Endothelial cell of umbilical vein (primary cell): ENCODE measurements around the gene KCTD7. TPM values are rescaled to one million over a fixed set of nuclear protein-coding genes. Genes with fewer than 3 reads are reported as not detected.
"Not testable (repeated sequence)": the region's sequence is repeated elsewhere in the genome, so short reads cannot be mapped to it uniquely, and the experiment has no call there.

Experiments used
- BruUV-seq: library from RNA; stranded (reverse); fragments of 400-500 nt; replicated peaks from 2 replicates; lab custom pipeline; 2021; lab: Mats Ljungman, UMichigan
- CTCF ChIA-PET: fragments of 300-600, 350-600 bp; sonication (Branson Sonifier 250); formaldehyde crosslinking; loops from one replicate; lab custom pipeline; 2021; ENCODE audit warnings: antibody characterized with exemption, inconsistent platforms; lab: Charles Lee
- POLR2A ChIA-PET: fragments of 300-600, 350-600 bp; sonication (Branson Sonifier 250); formaldehyde crosslinking; loops from one replicate; lab custom pipeline; 2021; ENCODE audit warnings: antibody characterized with exemption, inconsistent platforms; lab: Charles Lee
- DNase-seq: peaks from one replicate; pipeline ENCODE4 v3.0.0-alpha.2; 2011; ENCODE audit warnings: low read depth, low spot score
- FAIRE-seq: peaks from 2 replicates; lab custom pipeline; 2011; peaks lifted over from hg19 to GRCh38; lab: Jason Lieb, UNC
- H2AFZ ChIP-seq: 2 replicates; pipeline ENCODE4 v1.6.0; 2012; ENCODE audit warnings: low read depth, low read length, control low read depth, inconsistent platforms
- H3K27ac ChIP-seq: 2 replicates; pipeline ENCODE4 v1.5.1; 2011; ENCODE audit warnings: low read depth, mild to moderate bottlenecking, control low read depth, low read length, moderate library complexity; ENCODE audit not compliant: insufficient read depth
- H3K27me3 ChIP-seq, 2 experiments: 2 replicates each; pipeline versions ENCODE4 v1.6.0 to v1.6.1; 2011; ENCODE audit warnings: low read length in 2 of 2, mixed read lengths in 1 of 2; ENCODE audit not compliant: control insufficient read depth in 2 of 2, insufficient read depth in 2 of 2
- H3K36me3 ChIP-seq, 2 experiments: 2 replicates in 1 of 2; 3 replicates in 1 of 2; pipeline ENCODE4 v1.5.1; 2011; ENCODE audit warnings: low read length in 2 of 2, mild to moderate bottlenecking in 1 of 2, moderate library complexity in 1 of 2; ENCODE audit not compliant: control insufficient read depth in 2 of 2, insufficient read depth in 2 of 2; ENCODE audit errors: extremely low read depth in 1 of 2
- H3K4me1 ChIP-seq: 3 replicates; pipeline ENCODE4 v1.5.1; 2011; ENCODE audit warnings: mild to moderate bottlenecking, low read length; ENCODE audit not compliant: control insufficient read depth, insufficient read depth; ENCODE audit errors: extremely low read depth
- H3K4me2 ChIP-seq: 2 replicates; pipeline ENCODE4 v1.6.1; 2011; ENCODE audit warnings: low read length, control low read depth, mixed read lengths; ENCODE audit not compliant: insufficient read depth
- H3K4me3 ChIP-seq, 3 experiments: fragments of 200-600 bp in 1 of 3; sonication (generic), shearing (Covaris generic) in 1 of 3; replicated peaks in 1 of 3; 2 replicates each; pipeline ENCODE4 v1.5.1; 2011 to 2016; ENCODE audit warnings: control low read depth in 3 of 3, low read length in 3 of 3, mild to moderate bottlenecking in 2 of 3, inconsistent platforms in 1 of 3, low read depth in 1 of 3, moderate library complexity in 1 of 3; ENCODE audit not compliant: insufficient read depth in 1 of 3
- H3K79me2 ChIP-seq: 2 replicates; pipeline ENCODE4 v1.6.0; 2012; ENCODE audit warnings: low read length, inconsistent platforms; ENCODE audit not compliant: control insufficient read depth, insufficient read depth
- H3K9ac ChIP-seq: replicated peaks from 2 replicates; pipeline ENCODE3; 2011; ENCODE audit warnings: low read length, control low read depth; ENCODE audit not compliant: insufficient read depth; ENCODE audit errors: extremely low read depth
- H3K9me1 ChIP-seq: replicated peaks from 3 replicates; pipeline ENCODE4 v1.6.0; 2011; ENCODE audit warnings: mild to moderate bottlenecking, low read length; ENCODE audit not compliant: control insufficient read depth, insufficient read depth; ENCODE audit errors: extremely low read depth
- H3K9me3 ChIP-seq: replicated peaks from 2 replicates; pipeline ENCODE4 v1.5.1; 2012; ENCODE audit warnings: low read length, inconsistent platforms; ENCODE audit not compliant: control insufficient read depth, insufficient read depth
- H4K20me1 ChIP-seq: replicated peaks from 2 replicates; pipeline ENCODE3; 2011; ENCODE audit warnings: mild to moderate bottlenecking, low read length; ENCODE audit not compliant: control insufficient read depth, insufficient read depth; ENCODE audit errors: extremely low read depth
- EZH2 ChIP-seq: IDR thresholded peaks from 2 replicates; pipeline ENCODE4 v1.6.1; 2012; ENCODE audit warnings: borderline replicate concordance, low read depth, mild to moderate bottlenecking, moderate library complexity, low read length, inconsistent platforms; ENCODE audit not compliant: severe bottlenecking
- FOS ChIP-seq: IDR thresholded peaks from 2 replicates; pipeline ENCODE4 v1.6.1; 2011; ENCODE audit warnings: mild to moderate bottlenecking, low read length, moderate library complexity, borderline replicate concordance; ENCODE audit not compliant: insufficient read depth
- GATA2 ChIP-seq: IDR thresholded peaks from 2 replicates; pipeline ENCODE4 v1.7.0; 2011; ENCODE audit warnings: low read depth, mild to moderate bottlenecking, moderate library complexity, mixed read lengths, low read length; ENCODE audit not compliant: insufficient read length, insufficient read depth
- JUN ChIP-seq: IDR thresholded peaks from 2 replicates; pipeline ENCODE4 v1.6.1; 2011; ENCODE audit warnings: borderline replicate concordance, low read depth; ENCODE audit not compliant: insufficient read length, insufficient read depth
- MYC ChIP-seq: IDR thresholded peaks from one replicate; pipeline ENCODE4 v1.6.1; 2011; ENCODE audit warnings: mild to moderate bottlenecking, low read depth, low read length
- POLR2A ChIP-seq: IDR thresholded peaks from 2 replicates; pipeline ENCODE4 v1.6.1; 2012; ENCODE audit warnings: low read depth, mild to moderate bottlenecking, control low read depth, low read length
- POLR2AphosphoS5 ChIP-seq: IDR thresholded peaks from 2 replicates; pipeline ENCODE4 v1.6.1; 2012; ENCODE audit warnings: low read depth, mild to moderate bottlenecking, control low read depth, low read length, moderate library complexity; ENCODE audit not compliant: insufficient read depth
- dilution Hi-C: fragments of 300-500 bp; cut with MboI; formaldehyde crosslinking; loops from one replicate; pipeline ENCODE4 v1.15.0; 2019; ENCODE audit warnings: low sequenced_read_pairs; ENCODE audit not compliant: extremely low pct_ligation_motif_present
- intact Hi-C: fragments of 100-400 bp; cut with micrococcal nuclease; formaldehyde crosslinking; loops from one replicate; pipeline ENCODE4 v1.10.0; 2022
- polyA plus RNA-seq, 4 experiments: library from polyadenylated mRNA; depleted of rRNA in 3 of 4; stranded (reverse) in 3 of 4; unstranded in 1 of 4; fragments of >200 nt; gene quantifications; 2 replicates each; pipeline versions ENCODE4 v1.2.1 to v1.2.3, GENCODE V29; 2011 to 2012; ENCODE audit warnings: missing spikeins in 1 of 4
- total RNA-seq: library from RNA; stranded (reverse); gene quantifications from 2 replicates; pipeline ENCODE4 v1.2.3, GENCODE V29; 2021
- TF ChIP-seq, protein P1 (sequence below): IDR thresholded peaks from 2 replicates; pipeline ENCODE4 v1.6.1; 2011; ENCODE audit not compliant: insufficient read depth, insufficient read length
- TF ChIP-seq, protein P2 (sequence below), 2 donors: IDR thresholded peaks; 1 replicate in 1 of 2; 2 replicates in 1 of 2; pipeline ENCODE4 v1.5.1; 2011; ENCODE audit warnings: low read length in 2 of 2, mild to moderate bottlenecking in 2 of 2, moderate library complexity in 2 of 2, control low read depth in 1 of 2, inconsistent platforms in 1 of 2, low read depth in 1 of 2; ENCODE audit not compliant: insufficient read depth in 1 of 2; ENCODE audit errors: extremely low read depth in 1 of 2

The KCTD7 gene
- total and polyA plus RNA-seq, 2 donors (not counting 3 experiments of a cell fraction or from before 2014, with no cell fraction given) = 8.7 to 14.1 TPM

DNA sequence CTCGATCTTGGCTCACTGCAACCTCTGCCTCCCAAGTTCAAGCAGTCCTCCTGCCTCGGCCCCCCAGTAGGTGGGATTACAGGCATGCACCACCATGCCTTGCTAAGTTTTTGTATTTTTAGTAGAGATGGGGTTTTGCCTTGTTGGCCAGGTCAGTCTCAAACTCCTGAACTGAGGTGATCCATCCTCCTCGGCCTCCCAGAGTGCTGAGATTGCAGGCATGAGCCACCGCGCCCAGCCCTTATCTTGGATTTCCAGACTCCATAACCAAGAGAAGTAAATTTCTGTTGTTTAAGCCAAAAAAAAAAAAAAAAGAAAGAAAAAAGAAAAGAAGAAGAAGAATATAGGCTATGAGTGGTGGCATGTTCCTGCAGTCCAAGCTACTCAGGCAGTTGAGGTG, 58.5 kb downstream of the KCTD7 start:
- H2AFZ ChIP-seq = no peak overlapping the region
- FAIRE-seq (no peak), DNase-seq (no peak)
- H3K9ac ChIP-seq = no peak overlapping the region
- no peaks in the 10 kb centered on the region for H4K20me1 ChIP-seq
- CTCF ChIA-PET = no interaction called here
- peaks cover 8% of the 10 kb centered on the region for H3K79me2 ChIP-seq
- no peaks in the 10 kb centered on the region for H3K4me1 ChIP-seq
- POLR2A ChIA-PET = no interaction called here
- no peaks in the 10 kb centered on the region for H3K9me3 ChIP-seq
- dilution Hi-C loops (no loop called here), intact Hi-C loops (no loop called here)
- H3K27me3 ChIP-seq = no peaks in the 10 kb centered on the region
- no peaks in the 10 kb centered on the region for H3K36me3 ChIP-seq
- no peak overlapping the region for H3K27ac ChIP-seq
- no peaks in the 10 kb centered on the region for H3K9me1 ChIP-seq
- no peak overlapping the region for H3K4me3 ChIP-seq
- TF ChIP-seq, protein P1, sequence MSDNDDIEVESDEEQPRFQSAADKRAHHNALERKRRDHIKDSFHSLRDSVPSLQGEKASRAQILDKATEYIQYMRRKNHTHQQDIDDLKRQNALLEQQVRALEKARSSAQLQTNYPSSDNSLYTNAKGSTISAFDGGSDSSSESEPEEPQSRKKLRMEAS = no peak
- TF ChIP-seq MYC = no peak
- TF ChIP-seq EZH2 = no peak
- TF ChIP-seq POLR2AphosphoS5 = no peak
- TF ChIP-seq JUN = no peak
- TF ChIP-seq POLR2A = no peak
- no peak for TF ChIP-seq FOS
- no peak for TF ChIP-seq GATA2
- TF ChIP-seq, protein P2, sequence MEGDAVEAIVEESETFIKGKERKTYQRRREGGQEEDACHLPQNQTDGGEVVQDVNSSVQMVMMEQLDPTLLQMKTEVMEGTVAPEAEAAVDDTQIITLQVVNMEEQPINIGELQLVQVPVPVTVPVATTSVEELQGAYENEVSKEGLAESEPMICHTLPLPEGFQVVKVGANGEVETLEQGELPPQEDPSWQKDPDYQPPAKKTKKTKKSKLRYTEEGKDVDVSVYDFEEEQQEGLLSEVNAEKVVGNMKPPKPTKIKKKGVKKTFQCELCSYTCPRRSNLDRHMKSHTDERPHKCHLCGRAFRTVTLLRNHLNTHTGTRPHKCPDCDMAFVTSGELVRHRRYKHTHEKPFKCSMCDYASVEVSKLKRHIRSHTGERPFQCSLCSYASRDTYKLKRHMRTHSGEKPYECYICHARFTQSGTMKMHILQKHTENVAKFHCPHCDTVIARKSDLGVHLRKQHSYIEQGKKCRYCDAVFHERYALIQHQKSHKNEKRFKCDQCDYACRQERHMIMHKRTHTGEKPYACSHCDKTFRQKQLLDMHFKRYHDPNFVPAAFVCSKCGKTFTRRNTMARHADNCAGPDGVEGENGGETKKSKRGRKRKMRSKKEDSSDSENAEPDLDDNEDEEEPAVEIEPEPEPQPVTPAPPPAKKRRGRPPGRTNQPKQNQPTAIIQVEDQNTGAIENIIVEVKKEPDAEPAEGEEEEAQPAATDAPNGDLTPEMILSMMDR (IDR thresholded peaks at IDR 0.05; ENCODE audit: extremely low read depth in 1 of 2, insufficient read depth in 1 of 2, low read depth in 1 of 2, low read length in 2 of 2) = no peak
- BruUV-seq = no TSS peak
- H3K4me2 ChIP-seq = no peak overlapping the region

DNA sequence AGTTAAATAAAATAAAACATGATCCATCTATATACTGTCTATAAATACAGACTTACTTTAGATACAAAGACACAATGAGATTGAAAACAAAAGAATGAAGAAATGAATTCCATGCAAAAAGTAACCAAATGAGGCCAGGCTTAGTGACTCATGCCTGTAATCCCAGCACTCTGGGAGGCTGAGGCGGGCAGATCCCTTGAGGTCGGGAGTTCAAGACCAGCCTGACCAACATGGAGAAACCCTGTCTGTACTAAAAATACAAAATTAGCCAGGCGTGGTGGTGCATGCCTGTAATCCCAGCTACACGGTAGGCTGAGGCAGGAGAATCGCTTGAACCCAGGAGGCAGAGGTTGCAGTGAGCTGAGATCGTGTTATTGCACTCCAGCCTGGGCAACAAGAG, 59.0 kb downstream of the KCTD7 start:
- H3K9me1 ChIP-seq, CTCF ChIA-PET, H4K20me1 ChIP-seq, POLR2A ChIA-PET, FAIRE-seq, dilution Hi-C loops, DNase-seq, H3K4me1 ChIP-seq, H3K27ac ChIP-seq, H3K9ac ChIP-seq, intact Hi-C loops, H3K36me3 ChIP-seq, BruUV-seq, H3K4me3 ChIP-seq, H3K9me3 ChIP-seq, H3K79me2 ChIP-seq, H2AFZ ChIP-seq, H3K27me3 ChIP-seq, H3K4me2 ChIP-seq: not testable (repeated sequence)
